Activated CD4-positive, alpha-beta T cell treated with anti-CD3 and anti-CD28 coated beads, Interleukin-2, amount 10 ng/mL, durations not matched to agents 24 days and 14 days (primary cell): ENCODE measurements around the gene PTPN7. TPM values are rescaled to one million over a fixed set of nuclear protein-coding genes. Genes with fewer than 3 reads are reported as not detected.

Experiments
- total RNA-seq: library from RNA; stranded (reverse); gene quantifications from 2 replicates; pipeline ENCODE4 v1.2.3, GENCODE V29; 2022

The PTPN7 gene
- total RNA-seq, 1 donor from 2014 or later: 478 TPM

Other genes starting within 250 kb of the PTPN7 start
- not detected in 2 replicates for gene LMOD1, start 214.1 kb downstream of the PTPN7 start, total RNA-seq
- 119 and 122 TPM in 2 replicates for gene TIMM17A, start 205.1 kb downstream of the PTPN7 start, total RNA-seq
- gene RNPEP, start 178.0 kb downstream of the PTPN7 start, total RNA-seq: 34.2 and 36.1 TPM in 2 replicates
- 0.14 and 0.68 TPM in 2 replicates for gene ELF3, start 150.0 kb downstream of the PTPN7 start, total RNA-seq
- not detected in 2 replicates for gene GPR37L1, start 37.7 kb downstream of the PTPN7 start, total RNA-seq
- 51.9 and 57.4 TPM in 2 replicates for gene ARL8A, start 15.9 kb downstream of the PTPN7 start, total RNA-seq
- gene LGR6, start 33.2 kb upstream of the PTPN7 start, total RNA-seq: not detected in 2 replicates
- 92.4 and 109 TPM in 2 replicates for gene UBE2T, start 181.3 kb upstream of the PTPN7 start, total RNA-seq
- 14.2 and 14.8 TPM in 2 replicates for gene PPP1R12B, start 188.1 kb upstream of the PTPN7 start, total RNA-seq